IgD-negative memory B cell (primary cell): ENCODE measurements around the gene HS2ST1. TPM values are rescaled to one million over a fixed set of nuclear protein-coding genes. Genes with fewer than 3 reads are reported as not detected.
"Not testable (repeated sequence)": the region's sequence is repeated elsewhere in the genome, so short reads cannot be mapped to it uniquely, and the experiment has no call there.

Source experiments
- H3K27ac Mint-ChIP-seq, 3 donors: one replicate each; pipeline ENCODE4 v1.8.0; 2020 to 2022; ENCODE audit warnings: mild to moderate bottlenecking in 3 of 3, mixed read lengths in 3 of 3, moderate library complexity in 1 of 3
- H3K27me3 Mint-ChIP-seq: one replicate; pipeline ENCODE4 v1.8.0; 2021; ENCODE audit warnings: mixed read lengths
- H3K36me3 Mint-ChIP-seq: one replicate; pipeline ENCODE4 v1.8.0; 2020; ENCODE audit warnings: mild to moderate bottlenecking, mixed read lengths
- H3K4me1 Mint-ChIP-seq, 3 donors: one replicate each; pipeline ENCODE4 v1.8.0; 2020 to 2022; ENCODE audit warnings: mixed read lengths in 3 of 3, mild to moderate bottlenecking in 1 of 3
- H3K4me3 Mint-ChIP-seq, 4 donors: one replicate each; pipeline ENCODE4 v1.8.0; 2020 to 2022; ENCODE audit warnings: mild to moderate bottlenecking in 4 of 4, mixed read lengths in 4 of 4, moderate library complexity in 3 of 4
- H3K9me3 Mint-ChIP-seq, 3 donors: one replicate each; pipeline ENCODE4 v1.8.0; 2020 to 2021; ENCODE audit warnings: mixed read lengths in 3 of 3, mild to moderate bottlenecking in 1 of 3
- polyA plus RNA-seq: library from polyadenylated mRNA; unstranded; fragments of 300-500 nt; fragmentation: Illumina TruSeq; gene quantifications from one replicate; pipeline ENCODE4 v1.2.3, GENCODE V29; 2021

The HS2ST1 gene
- polyA plus RNA-seq, 1 donor from 2014 or later, result 7.2 TPM

DNA sequence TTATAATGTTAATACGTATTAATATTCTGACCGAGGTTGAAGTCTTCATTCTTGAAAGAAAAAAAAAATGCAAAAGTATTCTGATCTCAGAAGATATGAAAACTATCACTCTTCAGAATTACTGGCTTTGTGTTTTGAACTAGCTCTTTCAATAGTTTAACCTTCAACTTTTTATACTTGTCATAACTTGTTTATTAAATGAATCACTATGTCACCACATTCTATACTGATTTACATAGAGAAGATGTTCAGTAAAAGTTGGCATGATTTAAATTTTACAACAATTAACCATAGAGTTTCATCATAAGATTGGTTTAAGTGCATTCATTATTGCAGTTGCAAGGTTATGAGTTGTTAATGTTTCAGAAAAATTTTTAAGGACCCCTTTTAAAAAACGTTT lies 57.3 kb downstream of the HS2ST1 start:
- H3K36me3 Mint-ChIP-seq, result peaks cover 1% of the 10 kb centered on the region
- H3K27ac Mint-ChIP-seq, result no peak overlapping the region
- no peaks in the 10 kb centered on the region for H3K9me3 Mint-ChIP-seq
- peaks cover 0 to 6% (median 2%) of the 10 kb centered on the region in 3 donors for H3K4me1 Mint-ChIP-seq
- no peaks in the 10 kb centered on the region for H3K27me3 Mint-ChIP-seq
- H3K4me3 Mint-ChIP-seq, result no peak overlapping the region

GRCh38 chr1:86972262-86972661 lies 57.8 kb downstream of the HS2ST1 start:
- H3K9me3 Mint-ChIP-seq, result no peaks in the 10 kb centered on the region
- H3K27ac Mint-ChIP-seq, result no peak overlapping the region
- peaks cover 0 to 6% (median 2%) of the 10 kb centered on the region in 3 donors for H3K4me1 Mint-ChIP-seq
- no peak overlapping the region for H3K4me3 Mint-ChIP-seq
- peaks cover 1% of the 10 kb centered on the region for H3K36me3 Mint-ChIP-seq
- no peaks in the 10 kb centered on the region for H3K27me3 Mint-ChIP-seq

DNA sequence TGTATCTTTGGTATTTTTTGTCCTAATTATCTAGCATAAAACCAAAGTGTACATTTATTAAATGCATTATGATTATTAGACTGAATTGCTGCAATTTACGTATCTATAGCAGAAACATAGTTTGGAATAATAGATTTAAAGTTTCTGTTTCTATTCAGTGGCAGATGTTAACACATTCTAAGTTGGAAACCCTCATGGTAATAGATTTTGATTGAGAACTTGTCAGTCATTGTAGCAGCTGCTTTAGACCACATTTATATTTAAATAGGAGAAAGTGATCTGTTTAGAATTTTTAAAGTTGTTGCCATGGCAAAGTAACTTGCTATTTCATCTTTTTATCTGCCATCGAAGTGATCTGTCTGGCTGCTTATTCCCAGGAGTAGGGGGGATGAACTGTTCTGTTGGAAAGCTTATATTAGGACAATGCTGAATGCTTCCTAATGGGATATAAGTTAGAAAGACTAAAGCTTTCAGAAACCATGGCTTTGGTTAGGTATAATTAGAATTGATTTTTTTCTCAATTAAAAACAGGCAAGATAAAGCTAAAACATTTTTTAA lies 61.6 kb downstream of the HS2ST1 start:
- no peaks in the 10 kb centered on the region for H3K9me3 Mint-ChIP-seq
- H3K4me1 Mint-ChIP-seq, result peaks cover 1 to 6% (median 2%) of the 10 kb centered on the region in 3 donors
- H3K27ac Mint-ChIP-seq, result no peak overlapping the region
- no peak overlapping the region for H3K4me3 Mint-ChIP-seq
- H3K27me3 Mint-ChIP-seq, result no peaks in the 10 kb centered on the region
- H3K36me3 Mint-ChIP-seq, result peaks cover 3% of the 10 kb centered on the region

DNA sequence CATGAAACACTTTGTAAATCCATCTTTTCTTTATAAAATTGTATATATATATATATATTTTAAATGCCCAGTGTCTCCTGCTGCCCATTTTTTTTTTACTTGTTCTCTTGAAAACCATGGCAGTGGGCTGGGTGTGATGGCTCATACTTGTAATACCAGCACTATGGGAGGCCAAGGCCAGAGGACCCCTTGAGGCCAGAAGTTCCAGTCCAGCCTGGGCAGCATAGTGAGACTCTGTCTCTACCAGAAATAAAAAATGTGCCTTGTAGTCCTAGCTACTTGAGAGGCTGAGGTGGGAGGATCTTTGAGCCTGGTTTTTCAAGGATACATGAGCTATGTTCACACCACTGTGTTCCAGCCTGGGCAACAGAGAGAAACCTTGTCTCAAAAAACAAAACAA lies 62.2 kb downstream of the HS2ST1 start:
- Mint-ChIP-seq H3K27me3 (no peaks in the 10 kb centered on the region), H3K4me1 (peaks cover 1 to 6% (median 4%) of the 10 kb centered on the region in 3 donors), H3K4me3 (no peak overlapping the region), H3K36me3 (peaks cover 4% of the 10 kb centered on the region), H3K27ac (no peak overlapping the region), H3K9me3 (no peaks in the 10 kb centered on the region)

GRCh38 chr1:86981482-86982213 lies 67.2 kb downstream of the HS2ST1 start:
- Mint-ChIP-seq H3K4me3 (no peak overlapping the region), H3K36me3 (peaks cover 9% of the 10 kb centered on the region), H3K27ac (no peak overlapping the region), H3K9me3 (no peaks in the 10 kb centered on the region), H3K27me3 (no peaks in the 10 kb centered on the region), H3K4me1 (peaks cover 0 to 4% (median 1%) of the 10 kb centered on the region in 3 donors)

GRCh38 chr1:86983677-86984076 lies 69.2 kb downstream of the HS2ST1 start:
- H3K27ac Mint-ChIP-seq, H3K27me3 Mint-ChIP-seq, H3K9me3 Mint-ChIP-seq, H3K4me3 Mint-ChIP-seq, H3K4me1 Mint-ChIP-seq: not testable (repeated sequence)
- peaks cover 14% of the 10 kb centered on the region for H3K36me3 Mint-ChIP-seq

DNA sequence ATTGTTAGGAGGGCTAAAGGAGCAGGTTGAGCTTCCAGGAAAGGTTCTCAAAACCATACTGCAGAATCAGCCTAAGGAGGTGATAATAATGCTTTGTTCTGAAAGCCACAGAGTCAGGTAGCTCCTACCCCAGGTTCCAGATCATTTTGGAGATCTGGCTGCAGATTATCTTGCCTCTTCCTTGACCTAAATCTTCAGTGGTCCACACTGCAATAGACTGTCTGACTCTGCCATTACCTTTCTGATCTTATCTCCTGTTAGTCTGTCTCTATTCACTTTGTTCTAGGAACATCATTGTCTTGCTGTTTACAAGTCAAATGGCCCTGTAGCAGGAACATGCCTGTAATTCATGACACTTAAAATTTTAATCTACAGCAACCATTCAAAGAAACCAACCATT lies 73.0 kb downstream of the HS2ST1 start:
- no peaks in the 10 kb centered on the region for H3K9me3 Mint-ChIP-seq
- no peak overlapping the region for H3K4me3 Mint-ChIP-seq
- H3K27me3 Mint-ChIP-seq, result no peaks in the 10 kb centered on the region
- peak overlapping the region in 1 of 3 donors; percentile 70 for H3K27ac Mint-ChIP-seq
- H3K36me3 Mint-ChIP-seq, result peaks cover 18% of the 10 kb centered on the region
- H3K4me1 Mint-ChIP-seq, result peaks cover 0 to 2% (median 0%) of the 10 kb centered on the region in 3 donors

DNA sequence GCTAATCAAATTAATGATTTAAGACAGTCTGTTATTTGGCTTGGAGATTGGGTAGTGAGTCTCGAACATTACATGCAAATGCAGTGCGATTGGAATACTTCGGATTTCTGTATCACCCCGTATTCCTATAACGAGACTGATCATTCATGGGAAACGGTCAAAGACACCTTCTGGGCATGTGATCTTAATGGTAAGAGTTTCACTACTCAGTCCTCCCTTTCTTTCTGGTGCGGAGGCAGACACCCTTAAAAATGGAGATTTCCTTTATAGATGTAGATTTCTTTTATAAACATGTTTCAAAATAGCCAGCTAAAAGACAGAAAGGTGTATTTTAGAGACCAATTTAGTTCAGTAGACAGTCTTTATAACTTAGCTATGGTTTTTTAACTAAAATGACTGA lies 74.4 kb downstream of the HS2ST1 start:
- peaks cover 12% of the 10 kb centered on the region for H3K36me3 Mint-ChIP-seq
- H3K9me3 Mint-ChIP-seq, result no peaks in the 10 kb centered on the region
- no peak overlapping the region for H3K27ac Mint-ChIP-seq
- no peak overlapping the region for H3K4me3 Mint-ChIP-seq
- no peaks in the 10 kb centered on the region for H3K4me1 Mint-ChIP-seq
- H3K27me3 Mint-ChIP-seq, result no peaks in the 10 kb centered on the region

- H3K4me1 Mint-ChIP-seq, H3K9me3 Mint-ChIP-seq, H3K4me3 Mint-ChIP-seq, H3K27me3 Mint-ChIP-seq, H3K27ac Mint-ChIP-seq: not testable (repeated sequence)
- H3K36me3 Mint-ChIP-seq, result peaks cover 12% of the 10 kb centered on the region
Observed at GRCh38 chr1:86989690-86990089, 75.3 kb downstream of the HS2ST1 start.

- no peaks in the 10 kb centered on the region for H3K4me1 Mint-ChIP-seq
- peaks cover 12% of the 10 kb centered on the region for H3K36me3 Mint-ChIP-seq
- no peak overlapping the region for H3K4me3 Mint-ChIP-seq
- H3K27ac Mint-ChIP-seq, result peak overlapping the region in 1 of 3 donors; percentile 10
- H3K9me3 Mint-ChIP-seq, result no peaks in the 10 kb centered on the region
- no peaks in the 10 kb centered on the region for H3K27me3 Mint-ChIP-seq
Observed at GRCh38 chr1:86990826-86991225, 76.4 kb downstream of the HS2ST1 start.

DNA sequence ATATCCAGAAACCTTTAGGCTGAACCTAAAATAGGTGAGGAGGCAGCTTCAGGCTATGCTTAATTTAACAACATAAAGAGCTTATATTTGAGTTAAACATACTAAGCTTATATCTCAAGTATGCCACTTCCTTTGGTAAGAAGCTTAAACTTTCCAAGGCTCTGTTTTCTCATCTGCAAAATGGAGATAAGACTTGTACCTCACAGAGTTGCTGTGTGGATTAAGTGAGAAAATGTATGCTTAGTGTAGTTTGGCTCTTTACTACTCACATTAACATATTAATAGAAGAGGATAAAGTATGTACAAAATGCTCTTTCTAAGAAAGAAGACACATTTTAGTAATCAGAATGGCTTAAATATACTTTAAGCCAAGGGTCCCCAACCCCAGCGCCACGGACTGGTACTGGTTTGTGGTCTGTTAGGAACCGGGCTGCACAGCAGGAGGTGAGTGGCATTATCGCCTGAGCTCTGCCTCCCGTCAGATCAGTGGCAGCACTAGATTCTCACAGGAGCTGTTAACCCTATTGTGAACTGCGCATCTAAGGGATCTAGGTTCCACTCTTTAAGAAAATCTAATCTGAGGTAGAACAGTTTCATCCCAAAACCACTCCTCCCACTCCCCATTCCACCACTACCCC lies 77.2 kb downstream of the HS2ST1 start:
- H3K36me3 Mint-ChIP-seq, result peaks cover 14% of the 10 kb centered on the region
- H3K27ac Mint-ChIP-seq, result peak overlapping the region in 1 of 3 donors; percentile 59
- no peaks in the 10 kb centered on the region for H3K4me1 Mint-ChIP-seq
- H3K4me3 Mint-ChIP-seq, result no peak overlapping the region
- H3K9me3 Mint-ChIP-seq, result no peaks in the 10 kb centered on the region
- H3K27me3 Mint-ChIP-seq, result no peaks in the 10 kb centered on the region

DNA sequence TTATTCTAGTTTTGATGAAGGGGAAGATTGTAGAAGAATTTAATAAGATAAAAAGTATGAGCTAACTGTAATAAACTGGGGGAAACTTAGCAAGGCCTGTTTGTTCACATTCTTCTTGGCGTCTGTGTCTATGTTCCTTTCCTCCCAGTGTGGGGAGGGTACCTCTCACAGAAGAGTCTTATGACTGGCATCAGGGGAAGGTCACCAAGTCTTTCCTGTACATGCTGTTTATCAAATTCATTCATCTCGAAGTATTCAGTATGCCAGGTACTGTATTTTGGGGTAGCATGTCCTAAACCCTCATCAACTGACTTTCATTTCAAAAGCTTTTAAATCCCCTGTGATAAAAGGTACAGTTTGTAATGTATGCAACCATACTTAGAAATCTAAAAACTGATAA lies 78.4 kb downstream of the HS2ST1 start:
- Mint-ChIP-seq H3K9me3 (no peaks in the 10 kb centered on the region), H3K27ac (no peak overlapping the region), H3K4me1 (no peaks in the 10 kb centered on the region), H3K27me3 (no peaks in the 10 kb centered on the region), H3K4me3 (no peak overlapping the region), H3K36me3 (peaks cover 10% of the 10 kb centered on the region)

- Mint-ChIP-seq H3K27me3 (no peaks in the 10 kb centered on the region), H3K4me3 (no peak overlapping the region), H3K4me1 (no peaks in the 10 kb centered on the region), H3K27ac (no peak overlapping the region), H3K9me3 (no peaks in the 10 kb centered on the region), H3K36me3 (peaks cover 9% of the 10 kb centered on the region)
Observed at GRCh38 chr1:86993269-86993985, 79.0 kb downstream of the HS2ST1 start.

DNA sequence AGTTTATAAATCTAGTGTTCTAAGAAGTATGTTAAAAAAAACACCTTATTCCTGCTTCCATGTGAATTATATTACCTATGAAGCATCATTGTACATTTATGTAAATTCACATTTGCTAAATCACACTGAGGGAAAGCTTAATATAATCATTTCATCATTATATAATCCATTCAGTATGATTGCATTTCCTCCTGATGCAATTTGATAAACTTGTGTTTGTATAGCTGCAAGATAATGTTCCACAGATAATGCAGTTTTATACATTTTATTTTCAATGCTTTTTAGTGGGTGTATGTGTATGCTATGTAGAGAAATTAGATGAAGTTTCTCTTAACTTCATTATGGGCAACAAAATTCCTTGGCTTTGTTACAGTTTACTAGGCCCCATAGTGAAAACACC lies 79.6 kb downstream of the HS2ST1 start:
- no peaks in the 10 kb centered on the region for H3K4me1 Mint-ChIP-seq
- H3K4me3 Mint-ChIP-seq, result no peak overlapping the region
- H3K27me3 Mint-ChIP-seq, result no peaks in the 10 kb centered on the region
- H3K36me3 Mint-ChIP-seq, result peaks cover 8% of the 10 kb centered on the region
- H3K27ac Mint-ChIP-seq, result no peak overlapping the region
- no peaks in the 10 kb centered on the region for H3K9me3 Mint-ChIP-seq

- Mint-ChIP-seq H3K27ac (no peak overlapping the region), H3K36me3 (peaks cover 2% of the 10 kb centered on the region), H3K4me1 (no peaks in the 10 kb centered on the region), H3K27me3 (no peaks in the 10 kb centered on the region), H3K9me3 (no peaks in the 10 kb centered on the region), H3K4me3 (no peak overlapping the region)
Observed at GRCh38 chr1:86997538-86997937, 83.1 kb downstream of the HS2ST1 start.
